ENCODE results near the gene GRPEL2.

The GRPEL2 gene

GRCh38 chr5:149357370-149358293 lies 12.3 kb downstream of the GRPEL2 start, which contains the start of gene PCYOX1L:
PCYOX1L (plus strand) TSS chr5:149358046; CDS start chr5:149358069, 23 bp downstream.
- FAIRE-seq (peak; percentile 44), DNase-seq (ENCODE audit: low spot score) (peak; percentile 93)

DNA sequence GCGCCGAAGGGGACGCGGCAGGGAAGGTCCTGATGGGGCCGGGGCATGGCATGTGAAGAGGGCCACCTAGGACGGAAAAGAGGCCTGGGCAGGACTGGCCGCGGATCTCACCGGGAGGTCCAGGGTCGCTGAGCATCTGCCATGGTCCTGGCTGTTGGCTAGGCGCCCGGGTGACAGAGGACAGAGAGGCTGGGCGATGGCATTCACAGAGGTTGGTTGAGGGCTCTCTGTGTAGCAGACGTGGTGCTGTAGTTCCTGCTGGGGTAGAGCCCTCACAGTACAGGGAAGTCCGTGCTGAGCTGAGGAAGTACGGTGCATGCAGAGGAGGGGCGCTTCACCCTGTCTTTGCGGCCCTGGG lies 13.0 kb downstream of the GRPEL2 start:
- DNase-seq (ENCODE audit: low spot score) (no peak), FAIRE-seq (no peak)

DNA sequence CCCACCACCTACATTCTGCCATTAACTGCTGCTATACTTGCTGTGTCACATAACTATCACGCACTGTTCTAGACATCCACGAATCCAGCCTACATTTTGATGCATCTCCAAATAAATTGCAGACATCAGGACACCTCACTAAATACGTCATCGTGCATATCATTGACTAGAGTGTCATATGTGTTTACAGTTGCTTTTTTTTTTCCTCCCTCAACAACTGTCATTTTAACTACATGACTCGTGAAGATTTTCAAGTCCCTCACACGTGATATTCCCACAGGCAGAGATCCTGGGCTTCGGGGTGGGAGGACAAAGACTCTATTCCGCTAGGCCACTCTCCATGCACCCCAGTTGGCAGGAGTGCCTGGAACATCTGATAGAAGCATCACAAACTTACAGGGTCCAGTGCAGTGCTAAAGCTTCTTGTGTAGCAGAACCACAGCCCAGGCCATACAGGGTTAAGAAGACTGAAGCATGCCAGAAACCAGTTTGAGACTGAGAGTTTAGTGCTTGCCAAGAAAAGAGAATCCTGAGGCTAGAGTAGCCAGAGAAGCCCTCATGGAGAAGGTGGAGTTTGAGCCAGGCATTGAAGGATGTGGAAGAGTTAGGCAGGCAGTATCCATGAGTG lies 13.7 kb downstream of the GRPEL2 start:
- DNase-seq (ENCODE audit: low spot score) = no peak
- FAIRE-seq = no peak

GRCh38 chr5:149360272-149360671 lies 15.0 kb downstream of the GRPEL2 start:
- DNase-seq (ENCODE audit: low spot score) (no peak), FAIRE-seq (no peak)

- FAIRE-seq (no peak), DNase-seq (ENCODE audit: low spot score) (no peak)
Observed at GRCh38 chr5:149362541-149362940, 17.2 kb downstream of the GRPEL2 start.

DNA sequence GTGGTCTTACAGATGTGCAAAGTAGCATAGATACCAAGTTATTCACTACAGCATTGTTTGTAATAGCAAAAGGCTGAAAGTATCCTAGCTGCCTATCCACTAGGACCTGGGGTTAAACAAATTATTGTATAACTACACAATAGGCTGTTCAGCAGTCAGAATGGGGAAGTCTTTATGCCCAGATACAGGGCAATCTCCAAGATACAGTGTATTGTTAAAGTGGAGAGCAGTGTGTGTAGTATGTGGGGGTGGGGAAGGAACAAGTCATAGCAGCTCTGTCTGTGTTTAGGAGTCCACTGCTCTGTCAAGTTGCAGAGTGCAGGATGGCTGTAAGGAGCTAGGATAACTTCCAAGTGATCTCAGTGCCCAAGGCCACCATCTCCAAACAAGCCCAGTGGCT lies 18.1 kb downstream of the GRPEL2 start:
- no peak for FAIRE-seq
- DNase-seq (ENCODE audit: low spot score) = no peak

- DNase-seq (ENCODE audit: low spot score) (no peak), FAIRE-seq (no peak)
Observed at GRCh38 chr5:149363936-149364335, 18.6 kb downstream of the GRPEL2 start.

DNA sequence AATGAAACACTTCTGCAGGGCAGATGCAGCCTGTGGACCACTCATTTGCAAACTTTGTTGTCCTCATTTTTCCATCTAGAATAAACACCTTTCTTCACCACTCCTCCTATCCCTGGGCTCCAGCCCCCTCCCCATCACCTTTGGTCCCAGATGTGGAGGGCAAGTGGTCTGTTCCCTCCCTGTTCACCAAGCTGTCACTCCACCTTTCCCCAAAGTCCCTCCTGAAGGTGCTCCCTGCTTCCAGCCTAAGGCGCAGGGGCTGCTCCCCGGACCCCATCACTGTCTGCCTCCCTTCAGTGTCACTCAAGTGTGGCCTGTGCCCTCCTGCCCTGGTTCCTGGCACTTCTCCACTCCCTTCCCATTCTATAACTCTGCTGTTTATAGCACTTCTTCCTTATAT lies 19.4 kb downstream of the GRPEL2 start:
- FAIRE-seq = no peak

GRCh38 chr5:149365418-149365817 lies 20.1 kb downstream of the GRPEL2 start:
- FAIRE-seq (no peak), DNase-seq (ENCODE audit: low spot score) (no peak)

More for the DNA sequence above, 19.4 kb downstream of the GRPEL2 start:
- DNase-seq (ENCODE audit: low spot score) = no peak

DNA sequence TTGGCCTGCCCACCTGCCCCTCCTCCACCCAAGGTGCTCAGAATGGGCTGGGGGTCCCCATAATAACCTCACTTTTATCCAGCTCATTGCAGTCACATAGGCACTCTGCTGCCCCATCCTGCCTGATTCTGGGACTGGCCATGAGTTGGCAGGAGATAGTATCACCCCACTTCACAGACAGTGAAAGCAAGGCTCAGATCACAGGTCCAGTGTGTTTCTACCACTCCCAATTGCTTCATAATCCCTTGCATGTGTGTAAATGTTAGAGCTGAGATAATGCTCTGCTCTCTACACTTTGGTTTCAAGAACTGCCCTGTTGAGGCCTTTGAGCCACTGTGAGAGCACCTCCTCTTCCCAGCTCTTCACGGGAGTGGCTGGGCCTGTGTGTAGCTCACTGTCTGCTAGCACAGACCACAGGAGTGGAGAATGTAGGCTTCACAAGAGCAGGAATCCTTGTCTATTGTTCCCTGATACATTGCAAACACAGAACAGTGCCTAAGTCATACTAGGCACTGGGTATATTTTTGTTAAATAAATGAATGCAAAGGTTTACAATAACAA lies 20.9 kb downstream of the GRPEL2 start:
- FAIRE-seq = no peak
- no peak for DNase-seq (ENCODE audit: low spot score)

- DNase-seq (ENCODE audit: low spot score) = peak; percentile 57
- FAIRE-seq = peak; percentile 54
Observed at GRCh38 chr5:149367249-149367971, 22.1 kb downstream of the GRPEL2 start.

DNA sequence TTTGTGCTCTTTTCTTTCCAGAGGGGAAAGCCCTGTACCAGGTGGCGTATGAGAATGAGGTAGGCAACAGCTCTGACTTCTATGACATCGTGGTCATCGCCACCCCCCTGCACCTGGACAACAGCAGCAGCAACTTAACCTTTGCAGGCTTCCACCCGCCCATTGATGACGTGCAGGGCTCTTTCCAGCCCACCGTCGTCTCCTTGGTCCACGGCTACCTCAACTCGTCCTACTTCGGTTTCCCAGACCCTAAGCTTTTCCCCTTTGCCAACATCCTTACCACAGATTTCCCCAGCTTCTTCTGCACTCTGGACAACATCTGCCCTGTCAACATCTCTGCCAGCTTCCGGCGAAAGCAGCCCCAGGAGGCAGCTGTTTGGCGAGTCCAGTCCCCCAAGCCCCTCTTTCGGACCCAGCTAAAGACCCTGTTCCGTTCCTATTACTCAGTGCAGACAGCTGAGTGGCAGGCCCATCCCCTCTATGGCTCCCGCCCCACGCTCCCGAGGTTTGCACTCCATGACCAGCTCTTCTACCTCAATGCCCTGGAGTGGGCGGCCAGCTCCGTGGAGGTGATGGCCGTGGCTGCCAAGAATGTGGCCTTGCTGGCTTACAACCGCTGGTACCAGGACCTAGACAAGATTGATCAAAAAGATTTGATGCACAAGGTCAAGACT lies 22.8 kb downstream of the GRPEL2 start:
- DNase-seq (ENCODE audit: low spot score) = no peak
- FAIRE-seq = no peak

- DNase-seq (ENCODE audit: low spot score) (no peak), FAIRE-seq (no peak)
Observed at GRCh38 chr5:149370878-149371277, 25.6 kb downstream of the GRPEL2 start.

GRCh38 chr5:149371296-149371962 lies 26.1 kb downstream of the GRPEL2 start:
- no peak for FAIRE-seq

DNA sequence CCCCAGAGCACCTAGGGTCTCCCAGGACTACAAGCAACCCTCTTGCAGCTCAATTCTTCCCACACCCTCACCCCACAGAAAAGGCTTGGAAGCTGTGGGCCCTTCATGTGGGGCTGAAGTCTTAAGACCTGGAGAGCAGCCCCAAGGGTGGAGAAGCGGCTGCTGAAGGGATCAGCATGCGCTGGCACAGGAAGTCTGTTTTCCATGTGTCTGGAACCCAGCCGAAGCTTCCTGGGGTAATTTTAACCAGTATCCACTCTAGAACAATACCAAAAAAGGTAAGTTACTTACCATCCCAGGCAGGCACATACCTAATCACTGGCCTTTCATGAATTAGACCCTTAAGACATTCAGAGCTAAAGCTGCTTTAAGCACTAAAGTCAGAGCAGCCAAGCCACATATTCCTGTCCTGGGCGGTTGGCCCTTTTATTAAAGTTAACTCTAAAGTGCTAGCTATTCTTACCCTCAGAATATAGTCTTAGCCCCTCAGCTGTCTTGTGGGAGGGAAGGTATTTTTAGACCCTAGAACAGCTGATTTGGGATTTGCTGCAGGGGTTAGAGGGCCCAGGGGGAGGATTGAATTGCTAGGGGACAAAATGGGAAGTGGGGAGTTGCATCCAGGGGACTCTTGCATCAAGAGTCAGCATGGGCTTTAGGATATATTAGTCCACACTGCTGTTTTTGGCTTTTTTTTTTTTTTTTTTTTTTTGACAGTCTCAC lies 26.9 kb downstream of the GRPEL2 start:
- FAIRE-seq (no peak), DNase-seq (ENCODE audit: low spot score) (no peak)

More at GRCh38 chr5:149371296-149371962, 26.1 kb downstream of the GRPEL2 start:
- DNase-seq (ENCODE audit: low spot score) = peak; percentile 44

DNA sequence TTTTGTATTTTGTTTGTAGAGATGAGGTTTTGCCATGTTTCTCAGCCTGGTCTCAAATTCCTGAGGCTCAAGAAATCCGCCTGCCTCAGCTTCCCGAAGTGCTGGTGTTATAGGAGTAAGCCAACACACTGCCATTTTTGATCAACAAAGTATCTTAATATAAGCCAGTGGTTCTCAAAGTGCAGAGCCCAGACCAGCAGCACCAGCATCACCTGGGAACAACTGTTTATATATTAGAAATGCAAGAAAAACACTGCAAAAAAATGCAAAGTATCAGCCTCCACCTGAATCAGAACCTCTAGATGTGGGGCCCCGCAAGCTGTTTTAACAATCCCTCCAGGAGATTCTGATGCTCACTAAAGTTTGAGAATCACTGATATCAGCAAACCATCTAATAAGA lies 27.6 kb downstream of the GRPEL2 start:
- DNase-seq (ENCODE audit: low spot score) = no peak
- no peak for FAIRE-seq

- FAIRE-seq = no peak
- no peak for DNase-seq (ENCODE audit: low spot score)
Observed at GRCh38 chr5:149374303-149374702, 29.0 kb downstream of the GRPEL2 start.

DNA sequence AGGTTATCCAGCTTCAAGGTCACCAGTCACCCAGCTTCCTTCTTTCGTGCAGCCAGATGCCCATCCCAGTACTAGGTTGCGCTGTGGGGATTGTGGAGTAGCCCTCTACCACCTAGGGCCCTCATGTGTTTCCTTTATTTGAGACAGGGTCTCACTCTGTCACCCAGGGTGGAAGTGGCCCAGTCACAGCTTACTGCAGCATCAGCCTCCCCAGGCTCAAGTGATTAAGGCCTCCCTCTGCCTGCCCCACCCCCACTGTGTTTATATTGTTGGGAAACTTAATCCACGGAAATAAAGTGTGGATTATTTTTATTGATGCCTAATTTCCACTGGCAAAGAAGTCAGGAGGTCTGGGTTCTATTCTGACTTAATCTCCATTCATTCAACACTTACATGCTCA lies 29.5 kb downstream of the GRPEL2 start:
- DNase-seq (ENCODE audit: low spot score) (no peak), FAIRE-seq (no peak)

GRCh38 chr5:149375434-149375833 lies 30.1 kb downstream of the GRPEL2 start:
- no peak for FAIRE-seq

DNA sequence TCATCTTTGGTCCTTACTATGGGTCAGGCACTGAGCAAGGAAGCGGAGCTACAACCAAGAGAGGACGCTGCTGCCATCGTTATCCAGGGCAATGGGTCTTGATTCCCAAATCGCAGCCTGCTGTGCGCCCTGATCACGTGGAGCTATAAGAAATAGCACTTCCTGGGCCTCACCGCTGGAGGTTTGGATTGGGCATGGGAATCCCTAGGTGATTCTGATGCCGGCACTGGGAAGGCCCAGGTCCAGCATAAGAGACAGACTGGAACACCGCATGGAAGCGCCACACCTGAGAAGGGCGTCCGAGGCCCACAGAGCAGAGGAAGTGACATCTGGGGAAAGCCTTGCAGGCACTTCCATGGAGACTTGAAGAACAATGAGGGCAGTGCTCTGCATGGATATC lies 30.8 kb downstream of the GRPEL2 start:
- DNase-seq (ENCODE audit: low spot score) (no peak), FAIRE-seq (no peak)

More at GRCh38 chr5:149375434-149375833, 30.1 kb downstream of the GRPEL2 start:
- no peak for DNase-seq (ENCODE audit: low spot score)

Data from RCC 7860 (cell line).